ENCODE measurements around the gene MAP3K5.

The MAP3K5 gene

DNA sequence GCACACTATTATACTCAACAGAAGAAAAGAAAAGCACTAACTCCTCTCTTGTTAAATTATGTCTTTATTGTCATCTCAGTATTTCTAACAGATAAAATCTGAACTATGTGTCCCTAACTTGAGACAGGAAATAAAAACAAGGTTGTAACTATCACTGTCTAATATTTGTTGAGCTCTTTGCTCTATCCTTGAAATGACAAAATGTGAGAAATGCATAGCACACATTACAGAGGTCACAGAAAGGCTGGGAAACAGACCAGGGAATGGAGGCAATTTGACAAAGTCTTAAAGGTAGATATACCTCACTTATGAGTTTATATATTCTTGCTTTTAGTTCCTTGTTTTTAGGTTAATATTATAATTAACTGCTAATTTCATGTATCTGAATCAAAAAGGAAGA lies 139.6 kb downstream of the MAP3K5 start:
- no peak for FAIRE-seq

GRCh38 chr6:136651982-136652381 lies 140.3 kb downstream of the MAP3K5 start:
- DNase-seq (ENCODE audit: insufficient read length, low spot score) (no peak), FAIRE-seq (no peak)
- TF ChIP-seq SPI1 (IDR thresholded peaks at IDR 0.05; ENCODE audit: low read depth, low read length) (no peak), POLR2A (IDR thresholded peaks at IDR 0.05; ENCODE audit: low read depth, low read length) (no peak), POU2F2 (IDR thresholded peaks at IDR 0.05; ENCODE audit: low read depth, low read length) (no peak), PAX5 (IDR thresholded peaks at IDR 0.05; ENCODE audit: insufficient read depth, low read length, severe bottlenecking) (no peak)

More for the DNA sequence above, 139.6 kb downstream of the MAP3K5 start:
- TF ChIP-seq PAX5 (IDR thresholded peaks at IDR 0.05; ENCODE audit: insufficient read depth, low read length, severe bottlenecking) (no peak), TAF1 (IDR thresholded peaks at IDR 0.05; ENCODE audit: low read depth, low read length) (no peak)
- DNase-seq (ENCODE audit: insufficient read length, low spot score), result no peak

- DNase-seq (ENCODE audit: insufficient read length, low spot score), result no peak
- no peak for TF ChIP-seq POLR2AphosphoS5 (IDR thresholded peaks at IDR 0.05; ENCODE audit: low read depth, low read length)
- no peak for TF ChIP-seq TAF1 (IDR thresholded peaks at IDR 0.05; ENCODE audit: low read depth, low read length)
- TF ChIP-seq POU2F2 (IDR thresholded peaks at IDR 0.05; ENCODE audit: low read depth, low read length), result no peak
- no peak for TF ChIP-seq PAX5 (IDR thresholded peaks at IDR 0.05; ENCODE audit: insufficient read depth, low read length, severe bottlenecking)
- TF ChIP-seq POLR2A (IDR thresholded peaks at IDR 0.05; ENCODE audit: low read depth, low read length), result no peak
- peak; percentile 38 for FAIRE-seq
These were observed 144.9 kb downstream of the MAP3K5 start for GRCh38 chr6:136647363-136647852.

DNA sequence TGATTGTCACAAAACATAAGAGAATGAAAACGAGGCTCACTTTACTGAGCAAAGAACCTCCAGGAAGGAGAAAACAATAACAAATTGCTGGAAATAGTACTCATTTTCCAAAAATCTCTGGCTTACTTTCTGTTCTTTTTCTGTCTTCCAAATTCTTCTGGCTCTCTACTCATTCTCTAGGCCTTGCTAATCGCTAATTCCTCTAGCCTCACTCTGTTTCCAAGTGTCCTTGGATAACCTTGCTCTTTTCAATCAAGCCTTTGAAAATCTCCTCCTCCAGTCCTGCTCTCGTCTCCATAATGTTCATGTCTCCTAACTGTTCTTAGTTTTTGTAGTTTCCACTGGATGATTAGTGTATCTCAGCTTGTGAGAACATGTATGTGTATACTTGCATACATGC lies 145.9 kb downstream of the MAP3K5 start:
- FAIRE-seq (no peak), DNase-seq (ENCODE audit: insufficient read length, low spot score) (no peak)
- no peak for TF ChIP-seq PAX5 (IDR thresholded peaks at IDR 0.05; ENCODE audit: insufficient read depth, low read length, severe bottlenecking)
- TF ChIP-seq POLR2A (IDR thresholded peaks at IDR 0.05; ENCODE audit: low read depth, low read length), result no peak
- no peak for TF ChIP-seq POU2F2 (IDR thresholded peaks at IDR 0.05; ENCODE audit: low read depth, low read length)
- no peak for TF ChIP-seq TAF1 (IDR thresholded peaks at IDR 0.05; ENCODE audit: low read depth, low read length)
- no peak for TF ChIP-seq SPI1 (IDR thresholded peaks at IDR 0.05; ENCODE audit: low read depth, low read length)
- TF ChIP-seq POLR2AphosphoS5 (IDR thresholded peaks at IDR 0.05; ENCODE audit: low read depth, low read length), result no peak

GRCh38 chr6:136644597-136644952 lies 147.7 kb downstream of the MAP3K5 start:
- DNase-seq (ENCODE audit: insufficient read length, low spot score) (no peak), FAIRE-seq (no peak)
- TF ChIP-seq POLR2AphosphoS5 (IDR thresholded peaks at IDR 0.05; ENCODE audit: low read depth, low read length) (no peak), PAX5 (IDR thresholded peaks at IDR 0.05; ENCODE audit: insufficient read depth, low read length, severe bottlenecking) (no peak), POU2F2 (IDR thresholded peaks at IDR 0.05; ENCODE audit: low read depth, low read length) (no peak), TAF1 (IDR thresholded peaks at IDR 0.05; ENCODE audit: low read depth, low read length) (no peak), SPI1 (IDR thresholded peaks at IDR 0.05; ENCODE audit: low read depth, low read length) (no peak), POLR2A (IDR thresholded peaks at IDR 0.05; ENCODE audit: low read depth, low read length) (no peak)

GRCh38 chr6:136643850-136644596 lies 148.3 kb downstream of the MAP3K5 start:
- DNase-seq (ENCODE audit: insufficient read length, low spot score) (peak; percentile 13), FAIRE-seq (peak; percentile 90)

DNA sequence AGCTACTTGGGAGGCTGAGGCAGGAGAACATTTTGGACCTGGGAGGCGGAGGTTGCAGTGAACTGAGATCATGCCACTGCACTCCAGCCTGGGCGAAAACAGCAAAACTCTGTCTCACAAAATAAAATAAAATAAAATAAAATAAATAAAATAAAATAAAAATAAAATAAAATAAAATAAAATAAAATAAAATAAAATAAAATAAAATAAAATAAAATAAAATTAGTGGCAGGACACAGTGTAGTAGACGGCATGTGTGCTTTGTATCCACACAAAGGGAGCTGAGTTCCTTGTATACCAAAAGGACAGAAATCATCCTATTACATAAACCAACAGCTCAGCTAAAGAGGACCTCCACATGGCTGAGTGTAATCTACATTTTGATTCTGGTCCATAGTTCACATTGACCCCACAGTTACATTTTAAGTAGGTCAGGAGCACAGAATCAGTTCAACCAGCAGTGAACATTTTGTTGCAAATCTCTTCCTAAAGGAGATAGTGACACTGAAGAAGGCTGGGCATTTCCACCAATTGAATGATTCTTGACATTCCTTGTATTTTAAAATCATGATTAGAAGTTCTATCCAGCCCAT lies 150.3 kb downstream of the MAP3K5 start:
- no peak for FAIRE-seq
- no peak for DNase-seq (ENCODE audit: insufficient read length, low spot score)
- TF ChIP-seq POLR2A (IDR thresholded peaks at IDR 0.05; ENCODE audit: low read depth, low read length) (no peak), POLR2AphosphoS5 (IDR thresholded peaks at IDR 0.05; ENCODE audit: low read depth, low read length) (no peak), TAF1 (IDR thresholded peaks at IDR 0.05; ENCODE audit: low read depth, low read length) (no peak), SPI1 (IDR thresholded peaks at IDR 0.05; ENCODE audit: low read depth, low read length) (no peak), PAX5 (IDR thresholded peaks at IDR 0.05; ENCODE audit: insufficient read depth, low read length, severe bottlenecking) (no peak), POU2F2 (IDR thresholded peaks at IDR 0.05; ENCODE audit: low read depth, low read length) (no peak)

More at GRCh38 chr6:136643850-136644596, 148.3 kb downstream of the MAP3K5 start:
- TF ChIP-seq POLR2AphosphoS5 (IDR thresholded peaks at IDR 0.05; ENCODE audit: low read depth, low read length), result no peak
- no peak for TF ChIP-seq POU2F2 (IDR thresholded peaks at IDR 0.05; ENCODE audit: low read depth, low read length)
- no peak for TF ChIP-seq SPI1 (IDR thresholded peaks at IDR 0.05; ENCODE audit: low read depth, low read length)
- TF ChIP-seq POLR2A (IDR thresholded peaks at IDR 0.05; ENCODE audit: low read depth, low read length), result no peak
- TF ChIP-seq TAF1 (IDR thresholded peaks at IDR 0.05; ENCODE audit: low read depth, low read length), result no peak
- no peak for TF ChIP-seq PAX5 (IDR thresholded peaks at IDR 0.05; ENCODE audit: insufficient read depth, low read length, severe bottlenecking)

DNA sequence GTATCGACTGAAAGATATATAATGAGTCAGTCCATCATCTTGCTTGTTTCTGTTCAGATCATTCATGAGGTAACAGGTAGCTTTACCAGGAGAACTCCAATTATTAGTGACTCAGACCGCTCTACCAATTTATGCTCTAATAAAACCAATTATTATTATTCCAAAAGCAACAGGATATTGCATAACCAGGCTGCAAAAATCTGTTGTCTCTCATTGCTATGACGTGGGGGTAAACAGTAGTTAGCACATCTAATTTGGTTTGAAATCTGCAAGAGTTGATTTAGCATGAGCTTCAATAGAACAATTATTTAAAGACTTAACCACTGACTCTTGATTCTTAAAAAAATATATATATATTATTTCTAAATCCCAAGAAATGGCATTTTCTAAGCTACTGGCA lies 151.1 kb downstream of the MAP3K5 start:
- FAIRE-seq, result no peak

DNA sequence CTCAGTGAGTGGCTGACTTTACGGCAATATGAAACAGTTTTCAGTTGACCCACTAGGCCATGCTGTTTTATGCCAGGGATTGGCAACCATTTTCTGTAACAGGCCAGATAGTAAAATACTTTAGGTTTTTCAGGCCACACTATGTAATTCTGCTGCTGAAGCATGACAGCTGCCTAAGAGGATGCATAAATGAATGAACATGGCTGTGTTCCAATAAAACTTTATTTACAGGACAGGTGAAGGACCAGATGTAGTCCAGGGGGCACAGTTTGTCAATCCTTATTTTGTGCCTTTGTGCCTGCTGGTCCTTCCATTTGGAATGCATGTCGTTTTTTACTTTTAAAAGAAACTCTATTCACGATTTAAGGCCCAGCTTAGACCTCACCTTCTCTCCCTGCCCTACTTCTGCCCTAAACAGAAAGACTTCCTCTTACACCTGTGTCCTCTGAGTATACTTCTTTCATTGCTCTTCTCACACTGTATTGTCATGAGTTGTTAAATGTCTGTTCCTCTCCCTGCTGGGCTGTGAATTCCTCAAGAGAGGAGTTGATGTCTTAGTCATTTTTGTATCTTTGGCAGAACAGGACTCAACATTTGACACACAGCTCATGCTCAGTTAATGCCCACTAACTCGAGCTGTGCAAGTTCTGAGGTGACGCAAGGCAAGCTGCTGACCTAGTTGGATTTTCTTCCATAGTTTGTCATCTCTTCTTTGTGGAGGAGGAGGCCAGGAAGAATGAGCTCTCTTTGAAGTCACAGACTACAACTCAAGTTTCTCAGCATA lies 152.0 kb downstream of the MAP3K5 start:
- DNase-seq (ENCODE audit: insufficient read length, low spot score), result no peak
- FAIRE-seq, result peak; percentile 35

More for the DNA sequence above, 151.1 kb downstream of the MAP3K5 start:
- no peak for TF ChIP-seq POLR2A (IDR thresholded peaks at IDR 0.05; ENCODE audit: low read depth, low read length)
- no peak for DNase-seq (ENCODE audit: insufficient read length, low spot score)

More for the DNA sequence above, 152.0 kb downstream of the MAP3K5 start:
- TF ChIP-seq POLR2A (IDR thresholded peaks at IDR 0.05; ENCODE audit: low read depth, low read length), result no peak
- TF ChIP-seq TAF1 (IDR thresholded peaks at IDR 0.05; ENCODE audit: low read depth, low read length), result no peak
- no peak for TF ChIP-seq POU2F2 (IDR thresholded peaks at IDR 0.05; ENCODE audit: low read depth, low read length)
- no peak for TF ChIP-seq SPI1 (IDR thresholded peaks at IDR 0.05; ENCODE audit: low read depth, low read length)
- TF ChIP-seq POLR2AphosphoS5 (IDR thresholded peaks at IDR 0.05; ENCODE audit: low read depth, low read length), result no peak
